Measurements from ENCODE around the gene JAM2.
"Not testable (repeated sequence)": the region's sequence is repeated elsewhere in the genome, so short reads cannot be mapped to it uniquely, and the experiment has no call there.

Gene JAM2

DNA sequence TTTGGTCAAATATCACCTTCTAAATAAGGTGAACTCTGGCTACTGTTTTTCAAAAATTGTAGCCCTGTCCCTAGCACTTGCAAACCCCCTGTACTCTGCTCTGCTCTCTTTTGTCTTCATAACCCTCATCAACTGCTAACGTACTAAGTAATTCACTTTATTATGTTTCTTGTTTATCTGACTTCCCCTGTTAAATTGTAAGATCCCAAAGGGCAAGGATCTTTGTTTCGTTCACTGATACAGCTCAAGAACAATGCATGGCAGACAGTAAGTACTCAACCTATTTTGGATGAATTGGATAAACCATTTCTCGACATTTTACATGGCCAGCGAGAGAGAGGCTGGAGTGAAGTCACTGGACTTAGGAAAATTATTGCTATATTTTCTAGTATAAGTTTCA is 48.7 kb downstream of the JAM2 start:
- no peaks in the 10 kb centered on the region for H3K4me1 ChIP-seq
- no peak overlapping the region for H2AFZ ChIP-seq
- no peak overlapping the region for H3K9ac ChIP-seq
- no peaks in the 10 kb centered on the region for H3K79me2 ChIP-seq
- H3K36me3 ChIP-seq (ENCODE audit: control insufficient read depth, insufficient read depth, low read length): no peaks in the 10 kb centered on the region
- H3K27ac ChIP-seq: peak overlapping the region; percentile 43
- H3K9me3 ChIP-seq (ENCODE audit: control insufficient read depth, low read length): no peaks in the 10 kb centered on the region
- TF ChIP-seq, protein P1, sequence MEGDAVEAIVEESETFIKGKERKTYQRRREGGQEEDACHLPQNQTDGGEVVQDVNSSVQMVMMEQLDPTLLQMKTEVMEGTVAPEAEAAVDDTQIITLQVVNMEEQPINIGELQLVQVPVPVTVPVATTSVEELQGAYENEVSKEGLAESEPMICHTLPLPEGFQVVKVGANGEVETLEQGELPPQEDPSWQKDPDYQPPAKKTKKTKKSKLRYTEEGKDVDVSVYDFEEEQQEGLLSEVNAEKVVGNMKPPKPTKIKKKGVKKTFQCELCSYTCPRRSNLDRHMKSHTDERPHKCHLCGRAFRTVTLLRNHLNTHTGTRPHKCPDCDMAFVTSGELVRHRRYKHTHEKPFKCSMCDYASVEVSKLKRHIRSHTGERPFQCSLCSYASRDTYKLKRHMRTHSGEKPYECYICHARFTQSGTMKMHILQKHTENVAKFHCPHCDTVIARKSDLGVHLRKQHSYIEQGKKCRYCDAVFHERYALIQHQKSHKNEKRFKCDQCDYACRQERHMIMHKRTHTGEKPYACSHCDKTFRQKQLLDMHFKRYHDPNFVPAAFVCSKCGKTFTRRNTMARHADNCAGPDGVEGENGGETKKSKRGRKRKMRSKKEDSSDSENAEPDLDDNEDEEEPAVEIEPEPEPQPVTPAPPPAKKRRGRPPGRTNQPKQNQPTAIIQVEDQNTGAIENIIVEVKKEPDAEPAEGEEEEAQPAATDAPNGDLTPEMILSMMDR (IDR thresholded peaks at IDR 0.05): no peak
- no peaks in the 10 kb centered on the region for H3K27me3 ChIP-seq (ENCODE audit: control insufficient read depth, insufficient read depth, low read length)
- no peak overlapping the region for H3K4me2 ChIP-seq (ENCODE audit: low read length)
- H3K4me3 ChIP-seq (ENCODE audit: low read depth, low read length): no peak overlapping the region

DNA sequence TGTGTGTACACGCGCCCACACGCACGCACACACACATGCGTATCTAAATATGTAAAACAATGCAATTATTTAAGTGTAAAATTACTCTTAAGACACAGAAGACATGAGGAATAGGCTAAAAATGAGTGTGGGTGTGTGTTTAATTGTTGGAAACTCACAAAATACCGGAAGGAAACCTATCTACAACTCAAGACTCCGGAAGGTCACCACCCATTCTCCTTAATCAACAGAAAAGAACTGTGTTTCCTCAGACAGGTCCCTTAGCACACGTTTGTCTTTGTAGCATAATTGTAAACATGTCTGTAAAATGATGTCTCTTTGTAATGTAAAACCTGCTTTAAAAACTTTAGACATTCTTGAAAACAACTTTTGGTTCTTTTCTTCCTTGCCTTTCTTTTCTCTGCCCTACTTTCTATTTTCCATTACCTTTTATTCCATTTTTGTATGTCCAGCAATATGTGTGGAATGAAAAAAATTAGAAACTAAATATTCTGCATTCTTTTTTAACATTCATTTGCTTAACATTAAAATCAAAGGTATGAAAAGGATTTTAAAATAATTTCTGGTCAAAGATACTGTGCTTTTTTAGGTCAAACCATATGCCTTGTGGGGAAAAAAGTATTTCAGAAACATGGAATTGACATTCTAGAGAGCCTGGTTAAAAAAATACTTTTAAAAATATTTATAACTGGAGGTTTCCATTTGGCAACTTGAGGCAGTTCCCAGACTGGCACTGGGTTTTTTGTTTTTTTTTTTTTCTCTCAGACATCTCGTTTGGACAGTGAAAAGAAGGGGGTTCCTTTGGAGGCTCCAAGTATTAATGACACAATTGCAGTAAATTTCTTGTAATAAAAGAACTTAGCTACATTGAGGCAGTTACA is 49.5 kb downstream of the JAM2 start:
- H3K79me2 ChIP-seq: no peaks in the 10 kb centered on the region
- no peaks in the 10 kb centered on the region for H3K36me3 ChIP-seq (ENCODE audit: control insufficient read depth, insufficient read depth, low read length)
- TF ChIP-seq, protein P1 (IDR thresholded peaks at IDR 0.05): no peak
- H3K4me1 ChIP-seq: no peaks in the 10 kb centered on the region
- no peak overlapping the region for H3K9ac ChIP-seq
- no peak overlapping the region for H3K4me3 ChIP-seq (ENCODE audit: low read depth, low read length)
- H3K4me2 ChIP-seq (ENCODE audit: low read length): no peak overlapping the region
- H3K27me3 ChIP-seq (ENCODE audit: control insufficient read depth, insufficient read depth, low read length): no peaks in the 10 kb centered on the region
- H2AFZ ChIP-seq: no peak overlapping the region
- no peaks in the 10 kb centered on the region for H3K9me3 ChIP-seq (ENCODE audit: control insufficient read depth, low read length)
- H3K27ac ChIP-seq: peak overlapping the region; percentile 43

DNA sequence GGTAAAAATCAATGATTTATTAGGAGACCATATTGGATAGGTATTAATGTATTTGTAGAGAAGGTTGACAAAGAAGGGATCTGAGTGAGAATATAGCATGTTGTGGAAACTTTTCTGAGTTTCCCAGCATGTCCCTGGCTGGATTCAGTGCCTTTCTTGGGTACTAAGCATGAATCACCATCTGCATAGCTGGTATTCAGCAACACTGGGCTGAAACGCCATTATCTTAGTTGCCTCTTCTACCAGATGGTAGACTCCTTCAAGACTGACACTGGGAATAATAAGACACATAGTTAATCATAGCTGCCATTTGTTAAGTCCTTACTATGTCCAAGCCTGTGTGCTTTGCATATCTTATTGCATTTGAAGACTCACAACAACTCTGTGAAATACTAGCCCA is 50.2 kb downstream of the JAM2 start:
- H3K79me2 ChIP-seq: no peaks in the 10 kb centered on the region
- TF ChIP-seq, protein P1 (IDR thresholded peaks at IDR 0.05): no peak
- H3K27me3 ChIP-seq (ENCODE audit: control insufficient read depth, insufficient read depth, low read length): no peaks in the 10 kb centered on the region
- H2AFZ ChIP-seq: no peak overlapping the region
- no peak overlapping the region for H3K9ac ChIP-seq
- H3K27ac ChIP-seq: no peak overlapping the region
- H3K36me3 ChIP-seq (ENCODE audit: control insufficient read depth, insufficient read depth, low read length): no peaks in the 10 kb centered on the region
- H3K4me1 ChIP-seq: no peaks in the 10 kb centered on the region
- H3K4me3 ChIP-seq (ENCODE audit: low read depth, low read length): no peak overlapping the region
- H3K4me2 ChIP-seq (ENCODE audit: low read length): no peak overlapping the region
- H3K9me3 ChIP-seq (ENCODE audit: control insufficient read depth, low read length): no peaks in the 10 kb centered on the region

DNA sequence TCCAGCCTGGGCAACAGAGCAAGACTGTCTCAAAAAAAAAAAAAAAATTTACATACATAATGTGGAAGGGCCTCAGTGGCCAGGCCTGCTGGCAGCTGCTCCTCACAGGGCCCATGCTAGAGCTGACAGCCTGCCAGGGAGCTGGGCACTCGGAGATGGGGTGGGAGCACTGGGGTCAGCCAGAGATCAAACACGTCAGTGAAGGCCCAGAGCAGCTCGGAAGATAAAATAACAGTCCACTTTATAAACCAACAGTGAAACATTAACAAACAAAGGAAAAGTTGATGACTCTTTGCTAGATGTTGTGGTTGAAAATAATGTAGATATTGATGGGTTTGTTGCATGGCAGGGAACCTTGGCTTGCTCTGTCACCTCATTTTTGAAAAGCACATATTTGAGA is 52.9 kb downstream of the JAM2 start:
- H3K4me1 ChIP-seq: no peaks in the 10 kb centered on the region
- no peak overlapping the region for H3K4me2 ChIP-seq (ENCODE audit: low read length)
- H3K27ac ChIP-seq: no peak overlapping the region
- TF ChIP-seq, protein P1 (IDR thresholded peaks at IDR 0.05): no peak
- H3K27me3 ChIP-seq (ENCODE audit: control insufficient read depth, insufficient read depth, low read length): no peaks in the 10 kb centered on the region
- H3K79me2 ChIP-seq: no peaks in the 10 kb centered on the region
- H3K4me3 ChIP-seq (ENCODE audit: low read depth, low read length): no peak overlapping the region
- H3K9ac ChIP-seq: no peak overlapping the region
- no peaks in the 10 kb centered on the region for H3K9me3 ChIP-seq (ENCODE audit: control insufficient read depth, low read length)
- no peaks in the 10 kb centered on the region for H3K36me3 ChIP-seq (ENCODE audit: control insufficient read depth, insufficient read depth, low read length)
- no peak overlapping the region for H2AFZ ChIP-seq

DNA sequence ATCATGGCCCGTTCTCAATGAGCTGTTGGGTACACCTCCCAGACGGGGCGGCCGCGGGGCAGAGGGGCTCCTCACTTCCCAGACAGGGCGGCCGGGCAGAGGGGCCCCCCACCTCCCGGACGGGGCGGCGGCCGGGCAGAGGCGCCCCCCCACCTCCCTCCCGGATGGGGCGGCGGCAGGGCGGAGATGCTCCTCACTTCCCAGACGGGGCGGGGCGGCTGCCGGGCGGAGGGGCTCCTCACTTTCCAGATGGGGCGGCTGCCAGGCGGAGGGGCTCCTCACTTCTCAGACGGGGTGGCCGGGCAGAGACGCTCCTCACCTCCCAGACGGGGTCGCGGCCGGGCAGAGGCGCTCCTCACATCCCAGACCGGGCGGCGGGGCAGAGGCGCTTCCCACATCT is 56.4 kb downstream of the JAM2 start:
- not testable (repeated sequence) for H3K4me2 ChIP-seq (ENCODE audit: low read length); H3K4me3 ChIP-seq (ENCODE audit: low read depth, low read length); H3K27me3 ChIP-seq (ENCODE audit: control insufficient read depth, insufficient read depth, low read length); H3K9ac ChIP-seq; H3K9me3 ChIP-seq (ENCODE audit: control insufficient read depth, low read length); H3K36me3 ChIP-seq (ENCODE audit: control insufficient read depth, insufficient read depth, low read length); H2AFZ ChIP-seq; H3K79me2 ChIP-seq; H3K4me1 ChIP-seq; H3K27ac ChIP-seq

Data from parathyroid adenoma (tissue), 2 donors.